Measurements from ENCODE around the gene KRTAP9-4.

DNA sequence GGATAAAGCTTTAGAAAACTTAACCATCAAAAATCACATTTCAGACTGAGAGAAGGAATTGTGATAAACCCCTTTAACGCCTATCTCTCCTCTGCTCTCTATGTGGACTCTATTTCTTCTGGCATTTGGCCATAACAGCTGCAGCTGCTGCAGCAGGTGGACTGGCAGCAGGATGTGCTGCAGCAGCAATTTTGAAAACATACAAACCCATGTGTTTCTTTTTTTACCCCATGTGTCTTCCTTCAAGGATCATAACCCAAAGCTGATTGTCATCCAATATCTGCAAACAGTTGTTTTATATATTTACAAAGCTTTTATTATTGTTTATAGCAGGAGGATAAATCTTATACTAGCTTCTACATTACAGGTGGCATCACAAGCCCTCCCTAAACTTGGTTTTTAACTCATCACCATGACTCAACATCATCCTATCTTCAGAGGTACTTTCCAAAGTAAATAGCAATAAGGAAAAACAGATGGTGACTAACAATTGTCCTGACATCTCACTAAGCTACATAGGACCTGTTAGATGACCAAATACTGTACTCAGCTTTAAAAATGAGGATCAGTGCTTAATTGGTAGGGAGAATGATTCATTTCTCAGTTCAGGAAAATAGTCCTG is 37.5 kb upstream of the KRTAP9-4 start:
- TF ChIP-seq, protein P1, sequence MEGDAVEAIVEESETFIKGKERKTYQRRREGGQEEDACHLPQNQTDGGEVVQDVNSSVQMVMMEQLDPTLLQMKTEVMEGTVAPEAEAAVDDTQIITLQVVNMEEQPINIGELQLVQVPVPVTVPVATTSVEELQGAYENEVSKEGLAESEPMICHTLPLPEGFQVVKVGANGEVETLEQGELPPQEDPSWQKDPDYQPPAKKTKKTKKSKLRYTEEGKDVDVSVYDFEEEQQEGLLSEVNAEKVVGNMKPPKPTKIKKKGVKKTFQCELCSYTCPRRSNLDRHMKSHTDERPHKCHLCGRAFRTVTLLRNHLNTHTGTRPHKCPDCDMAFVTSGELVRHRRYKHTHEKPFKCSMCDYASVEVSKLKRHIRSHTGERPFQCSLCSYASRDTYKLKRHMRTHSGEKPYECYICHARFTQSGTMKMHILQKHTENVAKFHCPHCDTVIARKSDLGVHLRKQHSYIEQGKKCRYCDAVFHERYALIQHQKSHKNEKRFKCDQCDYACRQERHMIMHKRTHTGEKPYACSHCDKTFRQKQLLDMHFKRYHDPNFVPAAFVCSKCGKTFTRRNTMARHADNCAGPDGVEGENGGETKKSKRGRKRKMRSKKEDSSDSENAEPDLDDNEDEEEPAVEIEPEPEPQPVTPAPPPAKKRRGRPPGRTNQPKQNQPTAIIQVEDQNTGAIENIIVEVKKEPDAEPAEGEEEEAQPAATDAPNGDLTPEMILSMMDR (IDR thresholded peaks at IDR 0.05): no peak
- TF ChIP-seq POLR2A (IDR thresholded peaks at IDR 0.05): no peak
